WTC11 (cell line): ENCODE data around the gene FCHSD2.

Experiments used
- CREM ChIP-seq: sonication (generic); formaldehyde crosslinking; IDR thresholded peaks from 2 replicates; pipeline ENCODE4 v1.8.1; 2022; ENCODE audit warnings: mild to moderate bottlenecking, missing genetic modification reagents, moderate library complexity
- ESRRA ChIP-seq: sonication (generic); formaldehyde crosslinking; IDR thresholded peaks from 2 replicates; pipeline ENCODE4 v1.8.1; 2022; ENCODE audit warnings: mild to moderate bottlenecking, missing genetic modification reagents, borderline replicate concordance
- IRF2 ChIP-seq: sonication (generic); formaldehyde crosslinking; IDR thresholded peaks from 2 replicates; pipeline ENCODE4 v1.8.0; 2022; ENCODE audit warnings: low read depth, missing genetic modification reagents, borderline replicate concordance
- KAT7 ChIP-seq: sonication (generic); formaldehyde crosslinking; IDR thresholded peaks from 2 replicates; pipeline ENCODE4 v1.8.1; 2023; ENCODE audit warnings: missing genetic modification reagents, mild to moderate bottlenecking, borderline replicate concordance
- NFE2L1 ChIP-seq: sonication (generic); formaldehyde crosslinking; IDR thresholded peaks from 2 replicates; pipeline ENCODE4 v1.8.1; 2023; ENCODE audit warnings: missing genetic modification reagents
- SMAD3 ChIP-seq: sonication (generic); formaldehyde crosslinking; IDR thresholded peaks from 2 replicates; pipeline ENCODE4 v1.8.0; 2022; ENCODE audit warnings: missing genetic modification reagents, mild to moderate bottlenecking, borderline replicate concordance
- TEAD4 ChIP-seq: sonication (generic); formaldehyde crosslinking; IDR thresholded peaks from 2 replicates; pipeline ENCODE4 v1.8.0; 2022; ENCODE audit warnings: mild to moderate bottlenecking, missing genetic modification reagents
- ZNF423 ChIP-seq: fragments of 250-450 bp; sonication (Bioruptor Pico); IDR thresholded peaks from 2 replicates; pipeline ENCODE4 v2.1.2; 2022; ENCODE audit warnings: mild to moderate bottlenecking, moderate library complexity
- TF ChIP-seq, protein P1 (sequence below): sonication (generic); formaldehyde crosslinking; conservative IDR thresholded peaks from 2 replicates; pipeline ENCODE4 v1.8.1; 2022; ENCODE audit warnings: mild to moderate bottlenecking, missing genetic modification reagents
- TF ChIP-seq, protein P2 (sequence below): fragments of 200-600 bp; IDR thresholded peaks from 2 replicates; pipeline ENCODE4 v1.8.0; 2022; ENCODE audit warnings: antibody characterized with exemption
- TF ChIP-seq, protein P3 (sequence below): sonication (generic); formaldehyde crosslinking; IDR thresholded peaks from 2 replicates; pipeline ENCODE4 v1.8.1; 2023; ENCODE audit warnings: mild to moderate bottlenecking, missing genetic modification reagents, borderline replicate concordance
- TF ChIP-seq, protein P4 (sequence below): sonication (generic); formaldehyde crosslinking; IDR thresholded peaks from 2 replicates; pipeline ENCODE4 v1.8.0; 2022; ENCODE audit warnings: mild to moderate bottlenecking, missing genetic modification reagents
- TF ChIP-seq, protein P5 (sequence below): fragments of 250-450 bp; sonication (Bioruptor Pico); IDR thresholded peaks from 2 replicates; pipeline ENCODE4 v1.9.0; 2021; ENCODE audit warnings: moderate library complexity, mild to moderate bottlenecking, inconsistent platforms, borderline replicate concordance
- TF ChIP-seq, protein P6 (sequence below): fragments of 250-450 bp; sonication (Bioruptor Pico); IDR thresholded peaks from 2 replicates; pipeline ENCODE4 v1.9.0; 2021; ENCODE audit warnings: mild to moderate bottlenecking

DNA sequence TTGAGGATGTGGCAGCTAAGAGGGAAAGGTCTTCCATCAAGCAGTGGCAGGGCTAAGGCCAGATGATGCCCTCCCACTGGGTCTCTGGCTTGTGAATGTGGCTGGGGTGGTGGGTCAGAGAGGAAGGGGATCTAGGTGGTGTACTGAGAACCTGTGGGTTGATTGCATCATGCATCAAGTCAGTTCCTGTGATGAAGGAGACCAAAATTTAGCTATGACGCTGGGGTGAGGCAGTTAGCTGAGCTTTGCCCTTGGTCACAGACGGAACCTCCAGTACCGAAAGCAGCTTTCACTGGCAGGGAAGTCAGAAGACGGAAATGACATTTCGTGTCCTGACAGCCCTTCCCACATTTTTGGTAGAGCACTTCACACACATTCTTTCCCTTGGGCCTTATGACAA is 307.2 kb downstream of the FCHSD2 start:
- TF ChIP-seq ZNF423 (CRISPR knock-in tag): no peak
- TF ChIP-seq SMAD3: no peak
- no peak for TF ChIP-seq ESRRA
- TF ChIP-seq, protein P1, sequence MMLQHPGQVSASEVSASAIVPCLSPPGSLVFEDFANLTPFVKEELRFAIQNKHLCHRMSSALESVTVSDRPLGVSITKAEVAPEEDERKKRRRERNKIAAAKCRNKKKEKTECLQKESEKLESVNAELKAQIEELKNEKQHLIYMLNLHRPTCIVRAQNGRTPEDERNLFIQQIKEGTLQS (CRISPR knock-in tag): no peak
- TF ChIP-seq, protein P2, sequence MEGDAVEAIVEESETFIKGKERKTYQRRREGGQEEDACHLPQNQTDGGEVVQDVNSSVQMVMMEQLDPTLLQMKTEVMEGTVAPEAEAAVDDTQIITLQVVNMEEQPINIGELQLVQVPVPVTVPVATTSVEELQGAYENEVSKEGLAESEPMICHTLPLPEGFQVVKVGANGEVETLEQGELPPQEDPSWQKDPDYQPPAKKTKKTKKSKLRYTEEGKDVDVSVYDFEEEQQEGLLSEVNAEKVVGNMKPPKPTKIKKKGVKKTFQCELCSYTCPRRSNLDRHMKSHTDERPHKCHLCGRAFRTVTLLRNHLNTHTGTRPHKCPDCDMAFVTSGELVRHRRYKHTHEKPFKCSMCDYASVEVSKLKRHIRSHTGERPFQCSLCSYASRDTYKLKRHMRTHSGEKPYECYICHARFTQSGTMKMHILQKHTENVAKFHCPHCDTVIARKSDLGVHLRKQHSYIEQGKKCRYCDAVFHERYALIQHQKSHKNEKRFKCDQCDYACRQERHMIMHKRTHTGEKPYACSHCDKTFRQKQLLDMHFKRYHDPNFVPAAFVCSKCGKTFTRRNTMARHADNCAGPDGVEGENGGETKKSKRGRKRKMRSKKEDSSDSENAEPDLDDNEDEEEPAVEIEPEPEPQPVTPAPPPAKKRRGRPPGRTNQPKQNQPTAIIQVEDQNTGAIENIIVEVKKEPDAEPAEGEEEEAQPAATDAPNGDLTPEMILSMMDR: no peak
- TF ChIP-seq, protein P3, sequence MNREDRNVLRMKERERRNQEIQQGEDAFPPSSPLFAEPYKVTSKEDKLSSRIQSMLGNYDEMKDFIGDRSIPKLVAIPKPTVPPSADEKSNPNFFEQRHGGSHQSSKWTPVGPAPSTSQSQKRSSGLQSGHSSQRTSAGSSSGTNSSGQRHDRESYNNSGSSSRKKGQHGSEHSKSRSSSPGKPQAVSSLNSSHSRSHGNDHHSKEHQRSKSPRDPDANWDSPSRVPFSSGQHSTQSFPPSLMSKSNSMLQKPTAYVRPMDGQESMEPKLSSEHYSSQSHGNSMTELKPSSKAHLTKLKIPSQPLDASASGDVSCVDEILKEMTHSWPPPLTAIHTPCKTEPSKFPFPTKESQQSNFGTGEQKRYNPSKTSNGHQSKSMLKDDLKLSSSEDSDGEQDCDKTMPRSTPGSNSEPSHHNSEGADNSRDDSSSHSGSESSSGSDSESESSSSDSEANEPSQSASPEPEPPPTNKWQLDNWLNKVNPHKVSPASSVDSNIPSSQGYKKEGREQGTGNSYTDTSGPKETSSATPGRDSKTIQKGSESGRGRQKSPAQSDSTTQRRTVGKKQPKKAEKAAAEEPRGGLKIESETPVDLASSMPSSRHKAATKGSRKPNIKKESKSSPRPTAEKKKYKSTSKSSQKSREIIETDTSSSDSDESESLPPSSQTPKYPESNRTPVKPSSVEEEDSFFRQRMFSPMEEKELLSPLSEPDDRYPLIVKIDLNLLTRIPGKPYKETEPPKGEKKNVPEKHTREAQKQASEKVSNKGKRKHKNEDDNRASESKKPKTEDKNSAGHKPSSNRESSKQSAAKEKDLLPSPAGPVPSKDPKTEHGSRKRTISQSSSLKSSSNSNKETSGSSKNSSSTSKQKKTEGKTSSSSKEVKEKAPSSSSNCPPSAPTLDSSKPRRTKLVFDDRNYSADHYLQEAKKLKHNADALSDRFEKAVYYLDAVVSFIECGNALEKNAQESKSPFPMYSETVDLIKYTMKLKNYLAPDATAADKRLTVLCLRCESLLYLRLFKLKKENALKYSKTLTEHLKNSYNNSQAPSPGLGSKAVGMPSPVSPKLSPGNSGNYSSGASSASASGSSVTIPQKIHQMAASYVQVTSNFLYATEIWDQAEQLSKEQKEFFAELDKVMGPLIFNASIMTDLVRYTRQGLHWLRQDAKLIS (CRISPR knock-in tag): no peak
- no peak for TF ChIP-seq IRF2 (CRISPR knock-in tag)
- no peak for TF ChIP-seq NFE2L1 (CRISPR knock-in tag)
- no peak for TF ChIP-seq KAT7 (CRISPR knock-in tag)
- TF ChIP-seq, protein P4, sequence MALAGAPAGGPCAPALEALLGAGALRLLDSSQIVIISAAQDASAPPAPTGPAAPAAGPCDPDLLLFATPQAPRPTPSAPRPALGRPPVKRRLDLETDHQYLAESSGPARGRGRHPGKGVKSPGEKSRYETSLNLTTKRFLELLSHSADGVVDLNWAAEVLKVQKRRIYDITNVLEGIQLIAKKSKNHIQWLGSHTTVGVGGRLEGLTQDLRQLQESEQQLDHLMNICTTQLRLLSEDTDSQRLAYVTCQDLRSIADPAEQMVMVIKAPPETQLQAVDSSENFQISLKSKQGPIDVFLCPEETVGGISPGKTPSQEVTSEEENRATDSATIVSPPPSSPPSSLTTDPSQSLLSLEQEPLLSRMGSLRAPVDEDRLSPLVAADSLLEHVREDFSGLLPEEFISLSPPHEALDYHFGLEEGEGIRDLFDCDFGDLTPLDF (CRISPR knock-in tag): no peak
- TF ChIP-seq, protein P5, sequence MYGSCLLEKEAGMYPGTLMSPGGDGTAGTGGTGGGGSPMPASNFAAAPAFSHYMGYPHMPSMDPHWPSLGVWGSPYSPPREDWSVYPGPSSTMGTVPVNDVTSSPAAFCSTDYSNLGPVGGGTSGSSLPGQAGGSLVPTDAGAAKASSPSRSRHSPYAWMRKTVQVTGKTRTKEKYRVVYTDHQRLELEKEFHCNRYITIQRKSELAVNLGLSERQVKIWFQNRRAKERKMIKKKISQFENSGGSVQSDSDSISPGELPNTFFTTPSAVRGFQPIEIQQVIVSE (CRISPR knock-in tag): no peak
- TF ChIP-seq, protein P6, sequence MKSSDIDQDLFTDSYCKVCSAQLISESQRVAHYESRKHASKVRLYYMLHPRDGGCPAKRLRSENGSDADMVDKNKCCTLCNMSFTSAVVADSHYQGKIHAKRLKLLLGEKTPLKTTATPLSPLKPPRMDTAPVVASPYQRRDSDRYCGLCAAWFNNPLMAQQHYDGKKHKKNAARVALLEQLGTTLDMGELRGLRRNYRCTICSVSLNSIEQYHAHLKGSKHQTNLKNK (CRISPR knock-in tag): no peak
- TF ChIP-seq TEAD4: no peak
- no peak for TF ChIP-seq CREM (CRISPR knock-in tag)
